Measurements from ENCODE around the gene FOXD2. TPM values are rescaled to one million over a fixed set of nuclear protein-coding genes. Genes with fewer than 3 reads are reported as not detected.

Gene FOXD2
- polyA plus RNA-seq, 2 of the 4 experiments (the other 2 are of a cell fraction): 0.13 to 0.35 TPM

GRCh38 chr1:47479664-47480063 lies 41.8 kb downstream of the FOXD2 start (continued):
- no peak for TF ChIP-seq E2F6 (IDR thresholded peaks at IDR 0.05; ENCODE audit: borderline replicate concordance, low read depth)
- no peak for TF ChIP-seq SMC3 (IDR thresholded peaks at IDR 0.05)
- no peak for TF ChIP-seq RARB (CRISPR knock-in tag; IDR thresholded peaks at IDR 0.05)
- no peak for TF ChIP-seq CTCF (IDR thresholded peaks at IDR 0.05)
- no peak for TF ChIP-seq CHD2 (IDR thresholded peaks at IDR 0.05; ENCODE audit: low read length, partially characterized antibody)
- no peak for TF ChIP-seq MAZ (IDR thresholded peaks at IDR 0.05; ENCODE audit: borderline replicate concordance, low read depth, low read length)
- no peak for TF ChIP-seq ELK1 (IDR thresholded peaks at IDR 0.05; ENCODE audit: low read depth, low read length)

- ATAC-seq (no peak), FAIRE-seq (no peak), DNase-seq (ENCODE audit: low read depth in 1 of 2, low spot score in 1 of 2) (no peak)
- H3K4me2 ChIP-seq: no peak overlapping the region
- H3K4me1 ChIP-seq: peaks cover 42% of the 10 kb centered on the region
- no peaks in the 10 kb centered on the region for H3K9me3 ChIP-seq
- POLR2A ChIA-PET: no interaction called here
- TF ChIP-seq PHF8 (IDR thresholded peaks at IDR 0.05; ENCODE audit: borderline replicate concordance, low read depth) (no peak), ZNF302 (CRISPR knock-in tag; IDR thresholded peaks at IDR 0.05) (no peak), EP300 (IDR thresholded peaks at IDR 0.05) (no peak), NFE2L2 (conservative IDR thresholded peaks at IDR 0.05; ENCODE audit: low read length) (no peak)
- no peak overlapping the region for H3K4me3 ChIP-seq
- 93% methylated on average over 3 of the region's 3 CpGs for WGBS (ENCODE audit: missing lambda C conversion rate)
- peak overlapping the region in 1 of 2 experiments; percentile 43; a peak in 1 of 6 replicates for H3K27ac ChIP-seq
- CTCF ChIA-PET: no interaction called here
Observed at GRCh38 chr1:47481936-47482335, 44.1 kb downstream of the FOXD2 start.

GRCh38 chr1:47482786-47483185 lies 44.9 kb downstream of the FOXD2 start:
- ATAC-seq: no peak
- no peak for FAIRE-seq

GRCh38 chr1:47483651-47484050 lies 45.8 kb downstream of the FOXD2 start:
- POLR2A ChIA-PET: no interaction called here
- Histone ChIP-seq H3K27ac (no peak overlapping the region), H3K4me3 (no peak overlapping the region), H3K4me2 (no peak overlapping the region), H3K4me1 (peaks cover 41% of the 10 kb centered on the region), H3K9me3 (no peaks in the 10 kb centered on the region)
- TF ChIP-seq ZC3H11A (IDR thresholded peaks at IDR 0.05) (no peak), EHMT2 (IDR thresholded peaks at IDR 0.05; ENCODE audit: low read depth) (no peak), FOXS1 (CRISPR knock-in tag; IDR thresholded peaks at IDR 0.05) (no peak)
- ATAC-seq: no peak
- WGBS (ENCODE audit: missing lambda C conversion rate): 85% methylated on average over 3 of the region's 5 CpGs
- CTCF ChIA-PET: interaction anchor here (1.4 kb wide), 1 partner anchor 33 kb away, joined by 3 read pairs; no protein-coding TSS in a partner anchor
- no peak for FAIRE-seq
- DNase-seq (ENCODE audit: low read depth in 1 of 2, low spot score in 1 of 2): no peak

More at GRCh38 chr1:47482786-47483185, 44.9 kb downstream of the FOXD2 start:
- TF ChIP-seq HOXB5 (CRISPR knock-in tag; IDR thresholded peaks at IDR 0.05): no peak
- TF ChIP-seq MYC (IDR thresholded peaks at IDR 0.05; ENCODE audit: borderline replicate concordance, low read length): no peak
- no peak for TF ChIP-seq FOSL2 (IDR thresholded peaks at IDR 0.05)
- TF ChIP-seq FOSL2 (CRISPR knock-in tag; IDR thresholded peaks at IDR 0.05): no peak
- no peak for TF ChIP-seq JUN (IDR thresholded peaks at IDR 0.05)
- no peak for TF ChIP-seq FOXS1 (CRISPR knock-in tag; IDR thresholded peaks at IDR 0.05)
- TF ChIP-seq ZFP36 (IDR thresholded peaks at IDR 0.05; ENCODE audit: borderline replicate concordance, partially characterized antibody): no peak
- no peak for TF ChIP-seq NPAS2 (CRISPR knock-in tag; IDR thresholded peaks at IDR 0.05; ENCODE audit: borderline replicate concordance)
- TF ChIP-seq CBX8 (IDR thresholded peaks at IDR 0.05): no peak
- TF ChIP-seq POLR2AphosphoS2 (conservative IDR thresholded peaks at IDR 0.05; ENCODE audit: low read length): no peak
- Histone ChIP-seq H3K27ac (no peak overlapping the region; a peak in 1 of 6 replicates), H3K4me2 (no peak overlapping the region), H3K4me3 (no peak overlapping the region), H3K4me1 (peaks cover 40% of the 10 kb centered on the region), H3K9me3 (no peaks in the 10 kb centered on the region)
- ChIA-PET CTCF (no interaction called here), POLR2A (no interaction called here)
- WGBS (ENCODE audit: missing lambda C conversion rate): 89% methylated on average over 1 of the region's 1 CpG
- no peak for DNase-seq (ENCODE audit: low read depth in 1 of 2, low spot score in 1 of 2)

Data from A549 (cell line).